Measurements from ENCODE around the gene FIBCD1. TPM values are rescaled to one million over a fixed set of nuclear protein-coding genes. Genes with fewer than 3 reads are reported as not detected.

Gene FIBCD1
- total RNA-seq, 1 donor from 2014 or later = under 0.01 TPM

DNA sequence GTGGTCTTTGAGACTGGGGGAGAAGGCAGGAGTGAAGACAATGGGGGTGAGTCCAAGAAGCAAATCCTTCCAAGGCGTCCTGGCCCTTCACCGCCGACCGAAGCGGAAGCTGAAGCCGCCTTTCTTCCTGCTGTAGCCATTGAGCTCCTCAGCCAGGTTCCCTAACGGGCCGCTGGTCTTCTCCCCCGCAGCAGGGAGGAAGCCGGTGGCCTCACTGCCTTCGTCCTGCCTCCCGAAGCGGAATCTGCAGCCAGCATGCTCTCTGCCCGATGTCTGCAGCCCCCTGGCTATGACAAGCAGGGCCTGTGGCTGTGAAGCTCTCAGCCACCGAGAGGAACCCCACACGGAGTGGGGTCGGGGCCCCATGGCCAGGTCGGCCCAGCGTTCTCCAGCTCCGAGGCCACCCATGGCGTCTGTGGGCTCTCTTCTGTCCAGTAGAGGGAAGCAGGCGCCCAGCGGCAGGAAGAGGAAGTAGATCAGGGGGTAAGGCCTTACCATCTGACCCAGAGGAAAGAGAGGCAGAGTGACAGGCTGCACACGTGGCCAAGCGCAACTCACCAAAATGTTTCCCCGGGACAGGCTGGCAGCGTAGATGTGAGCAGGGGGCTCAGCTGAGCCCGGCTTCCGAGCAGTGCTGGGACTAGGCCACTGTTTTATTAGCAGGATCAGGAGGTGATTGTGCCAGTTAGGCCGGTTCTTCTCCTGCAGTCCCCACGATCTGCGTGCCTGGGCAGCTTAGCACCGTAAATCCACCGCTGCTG, 45.5 kb downstream of the FIBCD1 start:
- DNase-seq = peak; percentile 63

DNA sequence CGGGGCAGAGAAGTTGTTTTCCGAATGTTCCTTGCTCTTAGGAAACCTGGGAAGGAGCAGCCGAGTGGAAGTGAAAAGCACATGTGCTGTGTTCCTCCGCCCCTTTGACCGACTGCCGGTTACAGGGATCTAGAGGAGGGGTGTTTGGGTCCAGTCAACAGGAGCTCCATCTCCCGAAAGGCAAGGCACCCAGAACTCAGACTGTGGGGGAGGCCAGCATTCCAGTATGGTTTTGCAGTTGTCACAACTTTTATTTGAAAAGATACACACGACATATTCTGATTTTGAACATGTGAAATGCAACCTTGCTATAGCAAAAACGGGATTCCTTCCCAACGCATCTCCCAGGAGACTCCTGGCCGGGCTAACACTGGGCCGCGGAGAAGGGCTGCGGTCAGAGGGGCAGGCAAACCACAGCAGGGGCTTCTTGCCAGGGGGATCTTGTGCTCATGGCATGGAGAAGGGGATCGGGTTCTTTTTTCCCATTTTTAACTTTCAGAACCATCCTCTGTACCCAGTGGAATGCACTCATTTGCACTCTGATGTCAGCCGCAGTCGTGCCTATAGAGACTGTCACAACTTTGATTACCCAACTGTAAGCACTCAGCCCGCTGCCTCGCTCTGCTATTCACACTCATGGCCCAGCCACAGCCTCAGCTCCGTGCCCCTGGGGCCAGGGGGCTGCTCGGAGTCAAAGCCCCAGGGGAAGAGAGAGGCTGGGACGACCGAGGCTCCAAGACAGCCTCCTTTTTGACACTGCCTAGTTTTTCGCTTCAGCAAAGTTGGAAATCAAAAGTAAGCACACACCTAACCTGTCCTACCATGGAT, 46.4 kb downstream of the FIBCD1 start:
- no peak for DNase-seq

DNA sequence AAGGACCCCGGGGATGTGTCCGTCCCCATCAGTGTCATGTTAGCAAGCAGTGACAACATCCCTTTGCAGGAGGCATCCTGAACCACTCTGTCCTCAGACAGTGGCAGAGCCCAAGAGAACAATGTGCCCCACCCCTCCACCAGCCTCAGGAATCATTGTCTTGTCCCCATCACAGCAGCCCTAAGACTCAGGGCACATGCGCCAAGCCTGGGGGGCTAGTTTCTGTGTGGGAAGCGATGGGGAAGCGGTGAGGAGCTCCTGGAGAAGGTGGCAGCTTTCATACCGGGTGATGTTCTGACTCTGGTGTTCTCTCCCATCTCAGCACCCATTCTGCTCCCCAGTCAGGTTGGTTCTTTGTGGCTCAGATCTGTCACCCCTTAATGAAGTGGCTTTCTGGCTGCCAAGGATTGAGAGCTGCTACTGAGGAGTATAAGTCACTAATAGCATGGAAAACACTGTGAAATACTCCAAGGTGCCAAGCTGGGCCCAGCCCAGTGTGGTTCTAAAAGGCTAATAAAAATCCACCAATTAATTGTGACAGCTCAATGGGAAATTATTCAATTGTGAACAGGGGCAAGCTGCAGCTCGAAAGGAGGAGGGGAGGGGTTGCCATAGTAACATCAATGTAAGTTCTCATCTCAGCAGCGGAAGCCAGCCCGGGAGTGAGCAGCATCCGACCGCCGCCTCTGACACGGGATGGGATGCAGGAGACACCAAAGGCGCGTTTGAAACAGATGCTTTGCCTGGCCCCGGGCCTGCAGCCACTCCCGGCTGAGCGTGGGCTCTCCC, 47.2 kb downstream of the FIBCD1 start:
- DNase-seq = no peak

DNA sequence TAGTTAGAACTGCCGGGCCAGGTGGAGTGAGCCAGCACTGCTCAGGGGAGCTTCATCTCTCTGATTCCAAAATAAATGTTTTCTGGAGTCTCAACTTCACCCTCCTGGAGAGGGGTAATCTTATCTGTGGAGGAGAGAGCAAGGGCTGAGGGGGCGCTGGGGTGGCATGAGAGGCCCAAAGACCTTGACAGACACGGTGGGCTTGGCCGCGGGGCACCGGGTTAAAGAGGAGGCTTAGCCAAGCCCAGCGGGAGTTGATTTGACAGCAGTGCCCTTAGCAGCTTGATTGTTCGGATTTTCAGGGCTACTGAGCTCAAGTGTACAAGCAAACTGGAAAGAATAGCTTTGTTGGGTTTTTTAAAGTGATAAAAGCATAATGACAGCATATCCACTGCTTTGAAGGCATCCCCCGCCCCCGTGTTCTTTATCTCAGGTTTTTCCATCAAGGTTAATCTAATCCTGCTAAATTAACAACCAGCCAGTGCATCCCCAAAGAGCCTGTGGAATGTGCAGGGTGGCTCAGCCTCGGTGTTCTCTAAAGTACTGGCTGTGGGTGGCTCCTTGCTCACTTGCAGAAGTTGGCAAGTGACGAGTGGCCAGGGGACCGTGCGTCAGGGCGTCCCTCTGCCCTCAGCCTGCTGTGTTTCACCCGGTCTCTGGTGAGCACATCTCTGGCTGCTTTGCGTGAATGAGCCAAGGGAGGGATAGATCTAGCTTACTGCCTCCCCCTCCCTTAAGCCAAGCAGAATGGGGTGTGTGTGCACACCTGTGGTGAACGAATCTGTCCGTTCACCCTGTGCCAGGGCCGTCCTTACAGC, 48.0 kb downstream of the FIBCD1 start:
- no peak for DNase-seq

DNA sequence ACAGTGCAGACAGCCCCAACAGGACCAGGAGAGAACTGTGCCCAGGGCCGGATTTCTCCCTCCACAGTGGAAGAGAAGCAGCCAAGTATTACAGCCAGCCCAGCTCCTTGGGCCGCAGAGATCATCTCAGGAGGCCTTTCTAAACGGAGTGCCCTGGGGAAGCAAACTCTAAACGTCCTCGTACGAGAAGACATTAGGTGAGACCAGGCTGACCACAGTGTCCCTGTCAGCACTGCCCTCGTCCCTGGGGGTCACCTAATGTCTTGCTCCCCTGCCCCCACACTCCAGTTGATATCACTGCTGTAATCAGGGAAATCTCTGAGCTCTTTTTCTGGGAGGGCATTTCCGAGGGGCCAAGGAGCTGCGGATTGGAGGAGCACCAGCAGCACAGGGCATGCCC, 48.9 kb downstream of the FIBCD1 start:
- no peak for DNase-seq

DNA sequence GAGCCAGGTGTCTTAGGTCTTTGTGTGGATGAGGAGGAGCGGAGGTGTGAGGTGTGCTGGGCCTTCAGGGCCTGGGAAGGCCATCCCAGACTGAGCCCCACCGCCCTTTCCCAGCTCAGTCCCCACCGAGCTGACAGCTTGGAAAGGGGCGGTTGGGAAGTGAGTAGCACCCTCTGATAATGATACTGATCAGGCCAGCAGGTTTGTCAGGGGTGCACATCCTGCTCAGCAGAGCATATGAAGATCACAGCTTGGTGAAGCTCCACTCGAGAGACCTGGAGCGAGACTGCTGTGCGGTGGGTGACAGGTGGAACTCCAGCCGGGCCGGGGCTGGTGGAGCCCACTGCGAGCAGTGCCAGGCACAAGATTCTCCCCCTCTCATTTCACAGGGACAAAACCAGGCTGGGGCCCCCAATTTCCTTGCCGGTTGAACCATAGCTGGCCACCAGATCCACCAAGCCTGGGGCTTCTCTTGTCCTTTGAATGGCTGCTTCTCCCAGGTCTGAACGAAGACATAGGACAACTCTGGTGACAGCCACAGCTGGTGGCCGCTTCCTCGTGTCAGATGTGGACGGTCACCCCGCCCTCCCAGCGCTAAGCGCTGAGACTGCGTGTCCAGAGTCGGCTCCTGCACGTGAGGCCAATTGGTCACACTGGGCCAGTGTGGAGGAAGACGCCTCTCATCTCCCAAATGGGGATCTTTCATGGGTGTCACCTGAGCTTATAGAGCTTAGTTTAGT, 50.7 kb downstream of the FIBCD1 start:
- no peak for DNase-seq

DNA sequence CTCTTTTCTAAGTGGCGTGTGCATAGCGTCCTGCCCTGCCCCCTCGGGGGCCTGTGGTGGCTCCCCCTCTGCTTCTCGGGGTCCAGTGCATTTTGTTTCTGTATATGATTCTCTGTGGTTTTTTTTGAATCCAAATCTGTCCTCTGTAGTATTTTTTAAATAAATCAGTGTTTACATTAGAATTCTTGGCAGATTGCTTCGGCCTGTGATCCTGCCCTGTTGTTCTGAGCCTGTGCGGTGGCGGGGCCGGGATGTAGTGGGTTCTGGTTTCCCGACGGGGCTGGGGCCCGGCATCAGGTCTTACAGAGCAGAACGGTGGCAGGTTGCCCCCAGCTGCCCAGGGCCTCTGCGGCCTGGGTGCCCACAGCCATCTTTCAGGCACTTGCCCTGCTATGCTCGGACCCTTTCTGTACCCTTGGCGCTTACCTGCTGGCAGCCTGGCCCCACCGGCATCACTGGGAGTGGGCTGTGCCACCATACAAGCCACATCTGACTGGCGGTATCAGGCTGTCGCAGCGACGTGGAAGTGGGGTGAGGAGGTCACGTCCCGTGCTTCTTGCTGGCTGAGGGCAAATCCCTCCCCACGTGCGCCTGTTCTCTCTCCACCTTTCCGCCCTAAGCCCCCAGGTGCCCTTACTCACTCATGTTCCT, 51.4 kb downstream of the FIBCD1 start:
- DNase-seq = no peak

DNA sequence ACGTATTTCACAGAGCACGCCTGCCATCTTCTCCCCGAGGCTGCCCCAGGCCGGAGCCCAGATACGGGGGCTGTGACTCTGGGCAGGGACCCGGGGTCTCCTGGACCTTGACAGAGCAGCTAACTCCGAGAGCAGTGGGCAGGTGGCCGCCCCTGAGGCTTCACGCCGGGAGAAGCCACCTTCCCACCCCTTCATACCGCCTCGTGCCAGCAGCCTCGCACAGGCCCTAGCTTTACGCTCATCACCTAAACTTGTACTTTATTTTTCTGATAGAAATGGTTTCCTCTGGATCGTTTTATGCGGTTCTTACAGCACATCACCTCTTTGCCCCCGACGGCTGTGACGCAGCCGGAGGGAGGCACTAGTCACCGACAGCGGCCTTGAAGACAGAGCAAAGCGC, 52.1 kb downstream of the FIBCD1 start:
- no peak for DNase-seq

DNA sequence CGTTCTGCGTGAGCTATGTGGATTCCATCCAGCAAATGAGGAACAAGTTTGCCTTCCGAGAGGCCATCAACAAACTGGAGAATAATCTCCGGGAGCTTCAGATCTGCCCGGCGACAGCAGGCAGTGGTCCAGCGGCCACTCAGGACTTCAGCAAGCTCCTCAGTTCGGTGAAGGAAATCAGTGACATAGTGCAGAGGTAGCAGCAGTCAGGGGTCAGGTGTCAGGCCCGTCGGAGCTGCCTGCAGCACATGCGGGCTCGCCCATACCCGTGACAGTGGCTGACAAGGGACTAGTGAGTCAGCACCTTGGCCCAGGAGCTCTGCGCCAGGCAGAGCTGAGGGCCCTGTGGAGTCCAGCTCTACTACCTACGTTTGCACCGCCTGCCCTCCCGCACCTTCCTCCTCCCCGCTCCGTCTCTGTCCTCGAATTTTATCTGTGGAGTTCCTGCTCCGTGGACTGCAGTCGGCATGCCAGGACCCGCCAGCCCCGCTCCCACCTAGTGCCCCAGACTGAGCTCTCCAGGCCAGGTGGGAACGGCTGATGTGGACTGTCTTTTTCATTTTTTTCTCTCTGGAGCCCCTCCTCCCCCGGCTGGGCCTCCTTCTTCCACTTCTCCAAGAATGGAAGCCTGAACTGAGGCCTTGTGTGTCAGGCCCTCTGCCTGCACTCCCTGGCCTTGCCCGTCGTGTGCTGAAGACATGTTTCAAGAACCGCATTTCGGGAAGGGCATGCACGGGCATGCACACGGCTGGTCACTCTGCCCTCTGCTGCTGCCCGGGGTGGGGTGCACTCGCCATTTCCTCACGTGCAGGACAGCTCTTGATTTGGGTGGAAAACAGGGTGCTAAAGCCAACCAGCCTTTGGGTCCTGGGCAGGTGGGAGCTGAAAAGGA, 53.3 kb downstream of the FIBCD1 start:
- DNase-seq = no peak

DNA sequence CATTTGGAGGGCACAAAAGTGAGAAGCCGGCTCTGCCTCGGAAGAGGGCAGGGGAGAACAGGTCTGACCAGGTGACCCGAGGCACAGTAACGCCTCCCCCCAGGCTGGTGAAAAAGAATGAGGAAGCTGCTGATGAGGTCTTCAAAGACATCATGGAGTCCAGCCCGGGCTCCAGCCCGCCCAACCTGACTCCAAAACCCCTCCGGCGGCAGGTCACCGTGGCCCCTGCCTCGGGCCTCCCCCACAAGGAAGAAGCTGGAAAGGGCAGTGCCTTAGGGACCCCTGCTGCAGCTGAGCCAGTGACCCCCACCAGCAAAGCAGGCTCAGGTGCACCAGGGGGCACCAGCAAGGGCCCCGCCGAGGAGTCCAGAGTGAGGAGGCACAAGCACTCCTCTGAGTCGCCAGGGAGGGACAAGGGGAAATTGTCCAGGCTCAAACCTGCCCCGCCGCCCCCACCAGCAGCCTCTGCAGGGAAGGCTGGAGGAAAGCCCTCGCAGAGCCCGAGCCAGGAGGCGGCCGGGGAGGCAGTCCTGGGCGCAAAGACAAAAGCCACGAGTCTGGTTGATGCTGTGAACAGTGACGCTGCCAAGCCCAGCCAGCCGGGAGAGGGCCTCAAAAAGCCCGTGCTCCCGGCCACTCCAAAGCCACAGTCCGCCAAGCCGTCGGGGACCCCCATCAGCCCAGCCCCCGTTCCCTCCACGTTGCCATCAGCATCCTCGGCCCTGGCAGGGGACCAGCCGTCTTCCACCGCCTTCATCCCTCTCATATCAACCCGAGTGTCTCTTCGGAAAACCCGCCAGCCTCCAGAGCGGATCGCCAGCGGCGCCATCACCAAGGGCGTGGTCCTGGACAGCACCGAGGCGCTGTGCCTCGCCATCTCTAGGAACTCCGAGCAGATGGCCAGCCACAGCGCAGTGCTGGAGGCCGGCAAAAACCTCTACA, 54.2 kb downstream of the FIBCD1 start:
- no peak for DNase-seq

DNA sequence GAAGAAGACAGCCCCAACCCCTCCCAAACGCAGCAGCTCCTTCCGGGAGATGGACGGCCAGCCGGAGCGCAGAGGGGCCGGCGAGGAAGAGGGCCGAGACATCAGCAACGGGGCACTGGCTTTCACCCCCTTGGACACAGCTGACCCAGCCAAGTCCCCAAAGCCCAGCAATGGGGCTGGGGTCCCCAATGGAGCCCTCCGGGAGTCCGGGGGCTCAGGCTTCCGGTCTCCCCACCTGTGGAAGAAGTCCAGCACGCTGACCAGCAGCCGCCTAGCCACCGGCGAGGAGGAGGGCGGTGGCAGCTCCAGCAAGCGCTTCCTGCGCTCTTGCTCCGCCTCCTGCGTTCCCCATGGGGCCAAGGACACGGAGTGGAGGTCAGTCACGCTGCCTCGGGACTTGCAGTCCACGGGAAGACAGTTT, 54.9 kb downstream of the FIBCD1 start:
- no peak for DNase-seq

DNA sequence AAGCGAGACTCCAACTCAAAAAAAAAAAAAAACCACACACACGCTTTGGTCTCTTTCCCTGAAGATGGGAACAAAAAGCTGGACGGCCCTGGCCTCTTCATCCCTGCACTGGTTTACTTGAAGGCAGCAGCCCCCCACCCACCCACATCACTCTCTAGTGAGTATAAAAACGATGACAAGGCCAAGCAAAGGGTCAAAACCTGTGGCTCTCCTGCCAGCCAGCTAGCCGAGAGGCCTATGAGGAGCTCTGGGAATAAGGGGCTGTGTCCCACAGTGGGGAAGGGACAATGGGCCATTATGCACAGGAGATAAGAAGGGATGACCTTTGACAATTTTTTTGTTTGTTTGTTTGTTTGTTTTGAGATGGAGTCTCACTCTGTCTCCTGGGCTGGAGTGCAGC, 55.6 kb downstream of the FIBCD1 start:
- DNase-seq = no peak

DNA sequence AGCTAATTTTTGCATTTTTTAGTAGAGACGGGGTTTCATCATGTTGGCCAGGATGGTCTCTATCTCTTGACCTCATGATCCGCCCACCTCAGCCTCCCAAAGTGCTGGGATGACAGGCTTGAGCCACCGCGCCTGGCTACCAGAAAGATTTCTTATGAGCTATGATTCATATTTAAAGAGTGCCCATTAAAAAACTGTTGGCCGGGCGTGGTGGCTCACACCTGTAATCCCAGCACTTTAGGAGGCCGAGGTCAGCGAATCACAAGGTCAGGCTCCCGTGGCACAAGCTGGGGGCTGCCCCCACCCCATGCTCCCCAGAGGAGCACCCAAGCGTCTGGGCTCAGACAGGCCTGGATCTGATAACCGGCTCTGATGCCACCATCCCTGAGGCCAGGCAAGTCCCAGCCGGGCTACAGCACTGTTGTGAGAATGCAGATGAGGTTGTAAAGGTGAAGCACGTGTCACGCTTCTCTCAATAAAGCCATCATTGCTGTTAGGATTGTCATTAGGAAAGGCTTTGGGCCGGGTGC, 56.3 kb downstream of the FIBCD1 start:
- no peak for DNase-seq

DNA sequence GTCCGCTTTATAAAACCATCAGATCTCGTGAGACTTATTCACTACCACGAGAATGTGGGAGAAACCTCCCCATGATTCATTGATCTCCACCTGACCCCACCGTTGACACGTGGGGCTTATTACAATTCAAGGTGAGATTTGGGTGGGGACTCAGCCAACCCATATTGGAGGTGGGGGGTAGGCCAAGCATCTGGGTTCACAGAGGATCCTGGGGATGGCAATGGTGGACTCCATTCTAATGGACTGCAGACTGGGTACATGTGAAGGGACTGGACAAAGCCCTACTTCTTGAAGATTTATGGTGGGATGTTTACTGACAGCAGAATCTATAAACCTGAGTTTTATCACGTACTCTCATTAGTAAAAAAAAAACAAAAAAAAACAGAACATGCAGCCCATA, 57.5 kb downstream of the FIBCD1 start:
- no peak for DNase-seq

DNA sequence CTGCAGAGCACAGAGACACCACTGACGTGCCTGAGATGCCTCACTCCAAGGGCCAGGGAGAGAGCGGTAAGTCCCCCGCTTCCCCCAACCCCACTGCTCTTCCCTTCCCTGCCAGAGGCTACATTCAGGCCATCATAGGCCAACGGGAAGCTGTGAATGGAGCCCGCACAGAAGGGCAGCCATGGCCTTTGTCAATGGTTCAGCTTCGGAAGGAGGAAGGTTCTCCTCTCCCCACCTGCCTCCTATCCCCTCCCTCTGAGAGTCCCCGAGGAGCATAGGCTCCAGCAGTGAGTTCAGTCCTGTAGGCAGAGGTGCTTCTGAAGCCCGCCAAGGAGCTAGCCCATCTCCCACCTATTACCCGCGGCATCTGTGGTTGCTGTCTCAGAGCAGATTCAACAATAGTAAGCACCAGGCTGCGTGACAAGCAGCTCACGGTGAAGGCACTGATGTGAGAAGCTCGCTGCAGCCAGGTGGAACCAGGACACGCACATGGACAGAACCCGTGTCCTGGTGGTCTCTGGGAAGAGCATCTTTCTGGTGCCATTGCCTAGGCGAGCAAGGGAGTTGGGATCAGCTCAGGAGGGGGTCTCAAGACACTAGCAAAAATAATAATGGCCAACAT, 58.3 kb downstream of the FIBCD1 start:
- no peak for DNase-seq

DNA sequence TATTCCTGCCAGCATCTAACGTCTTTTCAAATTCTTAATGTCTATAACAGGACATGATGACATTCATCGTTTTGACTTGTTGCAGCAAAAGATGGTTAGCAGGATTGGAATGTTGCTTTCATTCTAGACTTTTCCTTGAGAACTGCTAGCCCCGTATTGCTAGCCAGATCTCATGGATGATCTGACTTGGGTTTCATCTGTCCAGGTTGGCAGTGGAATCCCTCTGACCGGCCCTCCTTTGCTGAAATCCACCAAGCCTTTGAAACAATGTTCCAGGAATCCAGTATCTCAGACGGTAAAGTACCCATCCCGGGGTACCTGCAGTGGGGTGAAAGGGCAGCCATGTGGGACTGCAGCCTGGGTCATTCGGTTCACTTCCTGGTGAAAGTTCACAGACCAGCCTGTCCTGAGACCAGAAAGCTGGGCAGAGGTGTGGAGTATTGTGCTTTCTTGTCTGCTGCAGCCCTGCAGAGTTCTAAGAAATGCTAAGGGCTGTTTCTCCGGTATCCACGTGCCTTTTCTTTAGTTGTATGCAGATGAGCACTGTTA, 59.1 kb downstream of the FIBCD1 start:
- no peak for DNase-seq

DNA sequence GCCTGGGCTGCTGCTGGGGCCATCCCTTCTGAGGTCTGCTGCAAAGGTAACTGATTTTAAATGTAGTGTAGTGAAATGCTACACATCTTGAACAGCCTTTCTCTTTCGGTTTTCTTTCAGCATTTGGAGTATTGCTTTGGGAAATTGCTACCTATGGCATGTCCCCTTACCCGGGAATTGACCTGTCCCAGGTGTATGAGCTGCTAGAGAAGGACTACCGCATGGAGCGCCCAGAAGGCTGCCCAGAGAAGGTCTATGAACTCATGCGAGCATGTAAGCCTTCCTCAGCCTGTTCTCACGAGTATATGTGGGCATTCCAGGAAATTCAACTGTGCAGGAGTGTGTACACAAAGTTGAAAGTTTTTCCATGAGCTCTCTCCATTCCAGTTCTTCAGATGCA, 60.8 kb downstream of the FIBCD1 start:
- no peak for DNase-seq

DNA sequence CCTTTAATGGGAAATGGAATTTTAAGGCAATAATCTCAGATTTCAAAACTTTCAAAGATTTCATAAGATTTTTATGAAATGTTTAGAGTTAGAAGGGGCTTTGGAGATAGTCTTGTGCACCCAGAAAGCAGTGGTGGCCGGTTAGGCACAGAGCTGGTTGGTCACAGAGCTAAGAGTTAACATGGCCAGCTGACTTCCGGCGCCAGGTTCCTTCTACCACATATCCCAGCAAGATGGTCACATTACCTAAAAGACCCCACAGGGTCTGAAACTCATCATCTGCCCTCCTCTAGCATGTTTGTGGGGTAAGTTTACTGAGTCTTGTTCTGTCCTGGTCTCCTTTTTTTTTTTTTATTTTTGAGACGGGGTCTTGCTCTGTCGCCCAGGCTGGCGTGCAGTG, 61.7 kb downstream of the FIBCD1 start:
- no peak for DNase-seq
